GM10248 (cell line): ENCODE results near the gene ADAMTS16.

Source experiments
- CTCF ChIA-PET: fragments of 300-600 bp; sonication (Branson Sonifier 250); formaldehyde crosslinking; extraction: SDS; loops from one replicate; lab custom pipeline; 2021; ENCODE audit warnings: antibody characterized with exemption; lab: Yijun Ruan, JAX
- POLR2A ChIA-PET: fragments of 350-650 bp; sonication (Branson Sonifier 250); formaldehyde crosslinking; extraction: SDS; loops from one replicate; lab custom pipeline; 2020; ENCODE audit warnings: antibody characterized with exemption; lab: Yijun Ruan, JAX
- DNase-seq: peaks from one replicate; pipeline ENCODE4 v3.0.0; 2012; ENCODE audit errors: extremely low spot score
- CTCF ChIP-seq: IDR thresholded peaks from 2 replicates; pipeline ENCODE4 v1.5.1; 2012; ENCODE audit warnings: mild to moderate bottlenecking, low read depth; ENCODE audit errors: extremely low read depth, missing control alignments, control extremely low read depth

ADAMTS16 gene

GRCh38 chr5:5198135-5198534 is 58.0 kb downstream of the ADAMTS16 start:
- no peak for DNase-seq
- ChIA-PET CTCF (interaction anchor here (0.9 to 1.2 kb wide), 2 partner anchors 11 to 23 kb away, joined by 4 read pairs; no protein-coding TSS in a partner anchor), POLR2A (no interaction called here)
- TF ChIP-seq CTCF = no peak

- DNase-seq = no peak
- no peak for TF ChIP-seq CTCF
- ChIA-PET CTCF (interaction anchor here (0.9 to 1.2 kb wide), 2 partner anchors 11 to 23 kb away, joined by 4 read pairs; no protein-coding TSS in a partner anchor), POLR2A (no interaction called here)
Observed at GRCh38 chr5:5198815-5199214, 58.7 kb downstream of the ADAMTS16 start.

- no peak for TF ChIP-seq CTCF
- no peak for DNase-seq
- ChIA-PET POLR2A (no interaction called here), CTCF (no interaction called here)
Observed at GRCh38 chr5:5199495-5199894, 59.4 kb downstream of the ADAMTS16 start.

- DNase-seq = no peak
- CTCF ChIA-PET = no interaction called here
- POLR2A ChIA-PET = no interaction called here
- no peak for TF ChIP-seq CTCF
Observed at GRCh38 chr5:5200133-5200532, 60.0 kb downstream of the ADAMTS16 start.

- no peak for DNase-seq
- ChIA-PET POLR2A (no interaction called here), CTCF (interaction anchor here (1.4 kb wide), 1 partner anchor 26 kb away, joined by 3 read pairs; no protein-coding TSS in a partner anchor)
Observed at GRCh38 chr5:5202321-5202720, 62.2 kb downstream of the ADAMTS16 start.

GRCh38 chr5:5203451-5203850 is 63.3 kb downstream of the ADAMTS16 start:
- TF ChIP-seq CTCF = no peak
- no peak for DNase-seq
- POLR2A ChIA-PET = no interaction called here
- CTCF ChIA-PET = no interaction called here

More at GRCh38 chr5:5202321-5202720, 62.2 kb downstream of the ADAMTS16 start:
- TF ChIP-seq CTCF = no peak
